ENCODE data around the gene FOXJ3. TPM values are rescaled to one million over a fixed set of nuclear protein-coding genes. Genes with fewer than 3 reads are reported as not detected.
A peak's percentile ranks its signal among the peaks of the same experiment; 100 is the strongest.

The FOXJ3 gene
- total RNA-seq, 2 donors from 2014 or later = 30.6 to 62.0 TPM

GRCh38 chr1:42146626-42147320, 188.3 kb downstream of the FOXJ3 start:
- H3K36me3 ChIP-seq = no peaks in the 10 kb centered on the region
- H3K9me3 ChIP-seq = no peaks in the 10 kb centered on the region
- ATAC-seq (ENCODE audit: insufficient number of reproducible peaks, low FRiP score, low read depth) (no peak), DNase-seq (ENCODE audit: low spot score) (no peak)
- H3K4me1 ChIP-seq (ENCODE audit: control insufficient read depth in 1 of 2, low read depth in 2 of 2) = no peaks in the 10 kb centered on the region
- no peaks in the 10 kb centered on the region for H3K27me3 ChIP-seq (replicated peaks; ENCODE audit: insufficient read depth)
- H3K27ac ChIP-seq = no peak overlapping the region
- peak; percentile 77 for TF ChIP-seq CTCF (IDR thresholded peaks at IDR 0.05)
- H3K4me3 ChIP-seq = no peak overlapping the region

GRCh38 chr1:42145764-42146625, 189.0 kb downstream of the FOXJ3 start:
- DNase-seq (ENCODE audit: low spot score) = no peak
- no peaks in the 10 kb centered on the region for H3K27me3 ChIP-seq (replicated peaks; ENCODE audit: insufficient read depth)

GRCh38 chr1:42145389-42145716, 189.7 kb downstream of the FOXJ3 start:
- H3K4me3 ChIP-seq = no peak overlapping the region
- TF ChIP-seq CTCF (IDR thresholded peaks at IDR 0.05) = no peak
- no peaks in the 10 kb centered on the region for H3K36me3 ChIP-seq
- ATAC-seq (ENCODE audit: insufficient number of reproducible peaks, low FRiP score, low read depth) (no peak), DNase-seq (ENCODE audit: low spot score) (no peak)
- no peak overlapping the region for H3K27ac ChIP-seq
- no peaks in the 10 kb centered on the region for H3K9me3 ChIP-seq
- no peaks in the 10 kb centered on the region for H3K27me3 ChIP-seq (replicated peaks; ENCODE audit: insufficient read depth)
- H3K4me1 ChIP-seq (ENCODE audit: control insufficient read depth in 1 of 2, low read depth in 2 of 2) = no peaks in the 10 kb centered on the region

More at GRCh38 chr1:42145764-42146625, 189.0 kb downstream of the FOXJ3 start:
- no peaks in the 10 kb centered on the region for H3K36me3 ChIP-seq
- H3K27ac ChIP-seq = no peak overlapping the region
- no peak for ATAC-seq (ENCODE audit: insufficient number of reproducible peaks, low FRiP score, low read depth)
- no peak for TF ChIP-seq CTCF (IDR thresholded peaks at IDR 0.05)
- no peak overlapping the region for H3K4me3 ChIP-seq
- no peaks in the 10 kb centered on the region for H3K4me1 ChIP-seq (ENCODE audit: control insufficient read depth in 1 of 2, low read depth in 2 of 2)
- no peaks in the 10 kb centered on the region for H3K9me3 ChIP-seq

GRCh38 chr1:42144711-42145388, 190.2 kb downstream of the FOXJ3 start:
- no peak overlapping the region for H3K4me3 ChIP-seq
- no peak for DNase-seq (ENCODE audit: low spot score)
- ATAC-seq (ENCODE audit: insufficient number of reproducible peaks, low FRiP score, low read depth) = no peak
- no peaks in the 10 kb centered on the region for H3K9me3 ChIP-seq
- no peaks in the 10 kb centered on the region for H3K4me1 ChIP-seq (ENCODE audit: control insufficient read depth in 1 of 2, low read depth in 2 of 2)
- H3K27me3 ChIP-seq (replicated peaks; ENCODE audit: insufficient read depth) = no peaks in the 10 kb centered on the region
- no peak for TF ChIP-seq CTCF (IDR thresholded peaks at IDR 0.05)
- no peak overlapping the region for H3K27ac ChIP-seq
- H3K36me3 ChIP-seq = no peaks in the 10 kb centered on the region

All from thoracic aorta (tissue), 2 donors.